Fibroblast of lung (primary cell): ENCODE measurements around the gene TM9SF1. TPM values are rescaled to one million over a fixed set of nuclear protein-coding genes. Genes with fewer than 3 reads are reported as not detected.

ENCODE experiments used
- DNase-seq, 2 donors: peaks; one replicate each; pipeline versions ENCODE4 v3.0.0 to v3.0.0-alpha.2; 2010; ENCODE audit warnings: low read depth in 2 of 2
- H2AFZ ChIP-seq: 2 replicates; pipeline ENCODE4 v1.5.1; 2012; ENCODE audit warnings: low read length, control low read depth, inconsistent platforms
- H3K27ac ChIP-seq: 2 replicates; pipeline ENCODE4 v1.5.1; 2011; ENCODE audit warnings: low read length, control low read depth; ENCODE audit not compliant: insufficient read depth
- H3K27me3 ChIP-seq: 2 replicates; pipeline ENCODE4 v1.5.1; 2011; ENCODE audit warnings: mild to moderate bottlenecking, low read length; ENCODE audit not compliant: control insufficient read depth, insufficient read depth
- H3K36me3 ChIP-seq: 2 replicates; pipeline ENCODE4 v1.5.1; 2011; ENCODE audit warnings: low read length; ENCODE audit not compliant: control insufficient read depth, insufficient read depth
- H3K4me1 ChIP-seq: 2 replicates; pipeline ENCODE4 v1.5.1; 2011; ENCODE audit warnings: low read length; ENCODE audit not compliant: control insufficient read depth, insufficient read depth; ENCODE audit errors: extremely low read depth
- H3K4me2 ChIP-seq: 2 replicates; pipeline ENCODE4 v1.5.1; 2011; ENCODE audit warnings: low read length, control low read depth; ENCODE audit not compliant: insufficient read depth; ENCODE audit errors: extremely low read depth
- H3K4me3 ChIP-seq, 4 experiments: fragments of 200-600 bp in 1 of 4; sonication (generic) in 1 of 4; replicated peaks in 1 of 4; 2 replicates each; pipeline ENCODE4 v1.5.1; 2011 to 2016; ENCODE audit warnings: low read length in 4 of 4, low read depth in 3 of 4, mild to moderate bottlenecking in 3 of 4, control low read depth in 2 of 4, inconsistent platforms in 1 of 4, mixed read lengths in 1 of 4; ENCODE audit not compliant: insufficient read depth in 1 of 4; ENCODE audit errors: control extremely low read depth in 1 of 4
- H3K79me2 ChIP-seq: 2 replicates; pipeline ENCODE4 v1.5.1; 2012; ENCODE audit warnings: mild to moderate bottlenecking, low read length, inconsistent platforms; ENCODE audit not compliant: control insufficient read depth, insufficient read depth
- H3K9ac ChIP-seq: 2 replicates; pipeline ENCODE4 v1.5.1; 2011; ENCODE audit warnings: mild to moderate bottlenecking, low read length, control low read depth; ENCODE audit not compliant: insufficient read depth
- H3K9me3 ChIP-seq: 2 replicates; pipeline ENCODE4 v1.5.1; 2012; ENCODE audit warnings: low read depth, low read length; ENCODE audit not compliant: control insufficient read depth, insufficient read depth
- H4K20me1 ChIP-seq: 2 replicates; pipeline ENCODE4 v1.5.1; 2011; ENCODE audit warnings: low read length; ENCODE audit not compliant: control insufficient read depth, insufficient read depth; ENCODE audit errors: extremely low read depth
- CTCF ChIP-seq, 2 donors: IDR thresholded peaks in 1 of 2; conservative IDR thresholded peaks in 1 of 2; 1 replicate in 1 of 2; 2 replicates in 1 of 2; pipeline ENCODE4 v1.5.1; 2011 to 2012; ENCODE audit warnings: low read length in 2 of 2, control low read depth in 1 of 2, inconsistent platforms in 1 of 2, low read depth in 1 of 2, mild to moderate bottlenecking in 1 of 2
- EZH2 ChIP-seq: IDR thresholded peaks from 2 replicates; pipeline ENCODE4 v1.5.1; 2012; ENCODE audit warnings: low read length, control low read depth, mild to moderate bottlenecking; ENCODE audit errors: missing control alignments
- polyA plus RNA-seq, 2 donors: library from polyadenylated mRNA; depleted of rRNA in 1 of 2; stranded (reverse) in 1 of 2; unstranded in 1 of 2; fragments of >200 nt; gene quantifications; 2 replicates each; pipeline ENCODE4 v1.2.1, GENCODE V29; 2011 to 2012; ENCODE audit warnings: missing spikeins in 1 of 2
- total RNA-seq: library from RNA; depleted of rRNA; stranded (reverse); fragments of >200 nt; gene quantifications from 2 replicates; pipeline ENCODE4 v1.2.1, GENCODE V29; 2014

The TM9SF1 gene
- total and polyA plus RNA-seq, 2 donors (not counting 1 experiment from before 2014, with no cell fraction given) = 61.6 to 65.1 TPM

DNA sequence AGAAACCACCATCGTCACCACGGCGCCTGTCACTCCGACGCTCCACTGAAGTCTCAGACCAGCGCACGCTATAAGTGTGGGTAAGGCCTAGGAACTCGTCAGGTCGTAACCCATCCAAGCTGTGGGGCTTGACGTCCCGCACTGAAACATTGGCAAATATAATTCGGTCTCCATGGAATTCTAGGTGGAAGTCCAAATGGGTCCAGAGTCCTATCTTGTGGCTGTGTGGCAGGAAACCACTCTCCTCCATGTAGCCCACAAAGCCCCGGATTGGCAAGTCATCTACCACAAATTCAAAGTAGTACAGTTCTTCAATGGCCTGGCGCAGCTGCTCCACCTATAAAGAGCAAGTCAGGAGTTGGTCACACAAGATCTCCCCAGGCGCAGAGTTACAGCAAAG, 2.3 kb downstream of the TM9SF1 start:
- H2AFZ ChIP-seq = no peak overlapping the region
- no peaks in the 10 kb centered on the region for H3K27me3 ChIP-seq
- peaks cover 29% of the 10 kb centered on the region for H3K79me2 ChIP-seq
- TF ChIP-seq EZH2 (no peak), CTCF (conservative IDR thresholded peaks at IDR 0.05 in 1 of 2, IDR thresholded peaks at IDR 0.05 in 1 of 2; ENCODE audit: low read depth in 1 of 2, low read length in 2 of 2) (no peak)
- H3K27ac ChIP-seq = no peak overlapping the region
- H3K9ac ChIP-seq = no peak overlapping the region
- H3K4me2 ChIP-seq = no peak overlapping the region
- H3K9me3 ChIP-seq = no peaks in the 10 kb centered on the region
- H3K4me3 ChIP-seq = no peak overlapping the region
- no peaks in the 10 kb centered on the region for H4K20me1 ChIP-seq
- peaks cover 1% of the 10 kb centered on the region for H3K4me1 ChIP-seq
- H3K36me3 ChIP-seq = peaks cover 15% of the 10 kb centered on the region
- no peak for DNase-seq

- Histone ChIP-seq H3K9ac (no peak overlapping the region), H3K9me3 (no peaks in the 10 kb centered on the region), H3K79me2 (peaks cover 25% of the 10 kb centered on the region), H4K20me1 (no peaks in the 10 kb centered on the region), H3K4me2 (no peak overlapping the region), H3K4me3 (no peak overlapping the region), H3K36me3 (peaks cover 17% of the 10 kb centered on the region), H2AFZ (no peak overlapping the region), H3K27me3 (no peaks in the 10 kb centered on the region), H3K27ac (no peak overlapping the region), H3K4me1 (peaks cover 4% of the 10 kb centered on the region)
- no peak for DNase-seq
- TF ChIP-seq EZH2 (no peak), CTCF (conservative IDR thresholded peaks at IDR 0.05 in 1 of 2, IDR thresholded peaks at IDR 0.05 in 1 of 2; ENCODE audit: low read depth in 1 of 2, low read length in 2 of 2) (no peak)
These were observed 4.8 kb downstream of the TM9SF1 start for GRCh38 chr14:24190416-24190815.

DNA sequence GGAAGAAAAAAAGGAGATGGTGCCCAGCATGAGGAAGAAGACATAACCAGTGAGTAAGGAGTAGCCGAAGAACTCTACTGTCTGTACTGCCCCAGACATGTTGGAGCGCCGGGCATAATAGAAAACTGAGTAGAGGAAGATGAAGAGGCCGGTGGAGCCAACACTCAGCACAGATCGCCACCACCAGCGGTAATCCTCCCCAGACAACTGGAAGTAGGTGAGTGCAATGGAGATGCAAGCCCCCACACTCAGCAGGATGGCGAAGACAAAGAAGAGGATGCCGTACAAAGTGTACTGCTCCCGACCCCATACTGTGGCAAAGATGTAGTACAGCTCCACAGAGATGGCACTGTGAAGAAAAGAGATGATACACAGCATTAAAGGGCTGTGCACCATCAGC, 5.8 kb downstream of the TM9SF1 start:
- Histone ChIP-seq H3K4me2 (no peak overlapping the region), H3K36me3 (peaks cover 23% of the 10 kb centered on the region), H3K9ac (no peak overlapping the region), H3K4me3 (no peak overlapping the region), H3K27me3 (no peaks in the 10 kb centered on the region), H3K9me3 (no peaks in the 10 kb centered on the region), H3K79me2 (peaks cover 19% of the 10 kb centered on the region), H4K20me1 (no peaks in the 10 kb centered on the region), H3K4me1 (peaks cover 4% of the 10 kb centered on the region), H2AFZ (no peak overlapping the region), H3K27ac (no peak overlapping the region)
- DNase-seq = no peak
- TF ChIP-seq EZH2 (no peak), CTCF (conservative IDR thresholded peaks at IDR 0.05 in 1 of 2, IDR thresholded peaks at IDR 0.05 in 1 of 2; ENCODE audit: low read depth in 1 of 2, low read length in 2 of 2) (no peak)
